ENCODE results near the gene MIEF2.
A peak's percentile ranks its signal among the peaks of the same experiment; 100 is the strongest.
"Not testable (repeated sequence)": the region's sequence is repeated elsewhere in the genome, so short reads cannot be mapped to it uniquely, and the experiment has no call there.

Gene MIEF2

GRCh38 chr17:18300725-18301480, 40.4 kb downstream of the MIEF2 start:
- no peak for DNase-seq

GRCh38 chr17:18303206-18303605, 42.7 kb downstream of the MIEF2 start:
- DNase-seq, result not testable (repeated sequence)

DNA sequence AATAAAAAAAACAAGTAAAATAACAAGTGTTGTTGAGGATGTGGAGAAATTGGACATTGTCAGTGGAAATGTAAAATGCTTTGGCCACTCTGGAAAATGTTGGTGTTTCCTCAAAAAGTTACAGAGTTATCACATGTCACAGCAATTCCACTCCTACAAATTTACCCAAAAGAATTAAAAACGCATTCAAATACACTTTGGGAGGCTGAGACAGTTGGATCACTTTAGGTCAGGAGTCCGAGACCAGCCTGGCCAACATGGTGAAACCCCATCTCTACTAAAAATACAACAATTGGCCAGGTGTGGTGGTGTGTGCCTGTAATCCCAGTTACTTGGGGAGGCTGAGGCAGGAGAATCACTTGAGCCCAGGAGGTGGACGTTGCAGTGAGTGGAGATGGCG, 48.7 kb downstream of the MIEF2 start:
- no peak for DNase-seq

- no peak for DNase-seq
Measured at GRCh38 chr17:18314059-18314730, 53.7 kb downstream of the MIEF2 start.

DNA sequence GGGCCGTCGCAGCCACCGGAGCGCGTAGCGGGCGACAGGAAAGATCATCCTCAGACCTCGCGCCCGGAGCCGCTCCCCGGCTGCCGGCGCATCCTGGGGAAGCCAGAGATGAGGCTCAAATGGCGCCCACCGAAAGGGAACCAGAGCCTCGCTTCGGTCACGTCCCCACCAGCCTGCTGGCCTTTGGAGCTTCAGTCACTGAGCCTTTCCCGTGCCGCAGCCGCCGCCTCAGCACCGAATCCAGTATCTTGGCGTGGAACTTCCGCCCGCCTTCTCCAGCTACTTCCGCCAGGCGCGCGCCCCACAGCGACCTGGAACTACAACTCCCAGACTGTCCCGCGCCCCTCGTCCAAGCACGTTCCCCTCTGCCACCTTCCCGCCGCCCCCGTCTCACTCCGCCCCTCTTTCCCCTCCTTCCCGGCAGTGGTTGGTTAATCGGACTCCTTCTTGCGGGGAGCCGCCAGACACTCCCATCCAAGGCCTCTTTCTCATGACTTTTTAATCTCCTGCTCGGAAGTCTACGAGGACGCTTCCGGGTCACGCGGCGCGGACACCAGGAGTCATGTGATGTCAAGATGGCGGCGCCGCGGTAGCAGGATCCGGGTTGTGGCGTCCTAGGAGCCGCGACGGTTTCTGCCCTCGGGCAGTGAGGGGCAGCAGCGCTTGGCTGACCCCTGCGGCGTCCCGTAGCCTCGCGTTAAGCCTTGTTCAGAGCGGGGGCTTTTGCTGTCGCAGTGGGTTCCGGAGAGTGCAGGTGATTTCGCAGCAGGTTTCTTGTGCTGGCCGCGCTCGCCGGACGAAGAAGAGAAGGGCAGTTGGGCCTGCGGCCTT, 54.5 kb downstream of the MIEF2 start, which contains the start of the genes SMCR8 and TOP3A:
TSS of gene SMCR8 (plus strand) at position 563 of the 831 bp plus-strand sequence. CDS start 497 bp downstream, outside the sequence.
TSS of gene TOP3A (minus strand) at position 264 of the 831 bp plus-strand sequence. CDS start at position 48, 216 bp downstream.
- DNase-seq, result peak; percentile 91

DNA sequence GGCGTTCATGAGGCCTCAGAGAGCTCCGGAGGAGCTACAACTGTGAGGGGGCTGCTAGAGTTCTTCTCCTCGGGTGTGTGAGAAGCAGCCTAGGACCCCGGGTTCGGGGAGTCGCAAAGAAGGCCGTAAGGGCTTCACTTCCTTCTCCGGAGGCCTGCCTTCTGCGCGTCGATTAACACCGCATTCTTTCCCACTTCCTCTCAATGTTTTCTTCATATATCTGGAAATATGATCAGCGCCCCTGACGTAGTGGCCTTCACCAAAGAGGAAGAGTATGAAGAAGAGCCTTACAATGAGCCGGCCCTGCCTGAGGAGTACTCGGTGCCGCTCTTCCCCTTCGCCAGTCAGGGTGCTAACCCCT, 55.1 kb downstream of the MIEF2 start:
- DNase-seq, result no peak

DNA sequence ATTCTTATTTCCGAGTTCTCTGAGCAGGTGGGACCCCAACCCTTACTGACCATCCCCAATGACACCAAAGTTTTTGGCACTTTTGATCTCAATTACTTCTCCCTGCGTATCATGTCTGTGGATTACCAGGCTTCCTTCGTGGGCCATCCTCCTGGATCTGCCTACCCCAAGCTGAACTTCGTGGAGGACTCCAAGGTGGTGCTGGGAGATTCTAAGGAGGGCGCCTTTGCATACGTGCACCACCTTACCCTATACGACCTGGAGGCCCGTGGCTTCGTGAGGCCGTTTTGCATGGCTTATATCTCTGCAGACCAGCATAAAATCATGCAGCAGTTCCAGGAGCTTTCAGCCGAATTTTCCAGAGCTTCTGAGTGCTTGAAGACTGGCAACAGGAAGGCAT, 55.5 kb downstream of the MIEF2 start:
- DNase-seq, result no peak
